LNCAP (cell line): Measurements from ENCODE around the gene EFR3B.

ENCODE experiments used
- TF ChIP-seq, protein P1 (sequence below): fragments of 450-650 bp; IDR thresholded peaks from 2 replicates; pipeline ENCODE4 v1.5.1; 2017; ENCODE audit warnings: mild to moderate bottlenecking

Gene EFR3B

GRCh38 chr2:25076749-25077148, 34.9 kb downstream of the EFR3B start:
- TF ChIP-seq, protein P1, sequence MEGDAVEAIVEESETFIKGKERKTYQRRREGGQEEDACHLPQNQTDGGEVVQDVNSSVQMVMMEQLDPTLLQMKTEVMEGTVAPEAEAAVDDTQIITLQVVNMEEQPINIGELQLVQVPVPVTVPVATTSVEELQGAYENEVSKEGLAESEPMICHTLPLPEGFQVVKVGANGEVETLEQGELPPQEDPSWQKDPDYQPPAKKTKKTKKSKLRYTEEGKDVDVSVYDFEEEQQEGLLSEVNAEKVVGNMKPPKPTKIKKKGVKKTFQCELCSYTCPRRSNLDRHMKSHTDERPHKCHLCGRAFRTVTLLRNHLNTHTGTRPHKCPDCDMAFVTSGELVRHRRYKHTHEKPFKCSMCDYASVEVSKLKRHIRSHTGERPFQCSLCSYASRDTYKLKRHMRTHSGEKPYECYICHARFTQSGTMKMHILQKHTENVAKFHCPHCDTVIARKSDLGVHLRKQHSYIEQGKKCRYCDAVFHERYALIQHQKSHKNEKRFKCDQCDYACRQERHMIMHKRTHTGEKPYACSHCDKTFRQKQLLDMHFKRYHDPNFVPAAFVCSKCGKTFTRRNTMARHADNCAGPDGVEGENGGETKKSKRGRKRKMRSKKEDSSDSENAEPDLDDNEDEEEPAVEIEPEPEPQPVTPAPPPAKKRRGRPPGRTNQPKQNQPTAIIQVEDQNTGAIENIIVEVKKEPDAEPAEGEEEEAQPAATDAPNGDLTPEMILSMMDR: no peak

- TF ChIP-seq, protein P1: no peak
Measured at GRCh38 chr2:25077789-25078169, 35.9 kb downstream of the EFR3B start.

DNA sequence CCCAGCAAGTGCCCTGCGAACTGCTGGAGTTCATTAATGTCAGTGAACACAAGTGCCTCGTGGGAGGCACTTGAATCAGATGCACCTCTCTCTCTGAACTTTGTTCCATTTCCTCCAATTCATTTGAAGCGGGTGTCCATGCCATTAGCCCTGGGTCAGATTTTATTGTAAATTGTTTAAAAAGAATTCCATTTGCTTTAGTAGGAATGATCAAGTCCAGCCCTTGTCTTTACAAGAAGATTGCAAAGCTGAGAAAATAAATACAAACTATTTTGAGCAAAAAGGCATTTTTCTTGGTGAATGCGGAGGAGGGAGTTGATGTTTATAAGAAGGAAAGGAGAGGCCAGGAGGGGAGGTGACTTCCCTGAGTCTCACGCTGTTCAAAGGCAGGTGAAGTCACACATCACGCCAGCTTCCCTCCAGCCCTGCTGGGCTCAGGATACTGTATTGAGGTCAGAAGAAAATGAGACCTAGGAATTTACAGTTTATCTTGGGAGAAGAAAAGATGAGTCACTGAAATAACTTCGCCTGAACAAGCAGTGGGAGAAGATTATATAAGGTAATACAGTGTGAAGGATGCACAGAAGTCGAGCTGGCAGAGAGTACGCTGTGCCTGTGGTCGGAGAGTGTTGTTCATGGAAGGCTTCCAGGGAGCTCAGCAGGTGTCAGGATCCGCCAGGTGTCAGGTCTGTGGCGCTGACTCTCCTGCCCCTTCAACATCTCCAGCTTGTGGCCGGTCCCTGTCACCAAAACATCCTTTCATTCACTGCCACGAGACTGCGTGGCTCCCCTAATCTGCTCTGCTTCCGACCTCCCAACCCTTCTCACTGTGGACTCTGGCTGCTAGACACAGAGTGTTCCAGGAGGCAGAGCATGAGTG, 36.5 kb downstream of the EFR3B start:
- TF ChIP-seq, protein P1: no peak; the same call in 1 of the 2 replicates

DNA sequence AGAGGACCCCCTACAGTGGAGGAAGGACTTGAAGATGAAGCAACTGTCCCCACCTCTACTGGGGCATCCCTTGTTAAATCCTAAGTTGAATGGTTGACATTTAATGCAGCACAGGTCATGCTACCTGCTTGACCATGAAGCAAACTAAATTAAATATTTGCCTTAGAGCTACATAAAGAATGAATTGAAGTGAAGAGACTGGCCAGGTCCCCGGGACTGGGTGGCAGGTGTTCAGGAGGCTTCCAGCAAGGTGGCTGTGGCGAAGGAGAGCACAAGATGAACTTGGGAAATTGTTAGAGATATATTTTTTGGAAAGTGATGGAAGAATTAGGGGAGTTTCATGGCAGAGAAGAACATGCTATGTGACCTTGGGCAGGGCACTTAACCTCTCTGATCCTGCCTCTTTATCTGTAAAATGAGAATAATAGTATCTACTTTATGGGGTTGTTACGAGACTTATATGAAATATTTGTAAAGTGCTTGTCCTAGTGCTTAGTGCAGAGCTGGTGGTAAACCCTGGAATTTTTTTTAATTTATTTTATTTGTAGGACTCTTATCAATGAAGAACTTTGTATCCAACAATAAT, 37.3 kb downstream of the EFR3B start:
- TF ChIP-seq, protein P1: no peak

DNA sequence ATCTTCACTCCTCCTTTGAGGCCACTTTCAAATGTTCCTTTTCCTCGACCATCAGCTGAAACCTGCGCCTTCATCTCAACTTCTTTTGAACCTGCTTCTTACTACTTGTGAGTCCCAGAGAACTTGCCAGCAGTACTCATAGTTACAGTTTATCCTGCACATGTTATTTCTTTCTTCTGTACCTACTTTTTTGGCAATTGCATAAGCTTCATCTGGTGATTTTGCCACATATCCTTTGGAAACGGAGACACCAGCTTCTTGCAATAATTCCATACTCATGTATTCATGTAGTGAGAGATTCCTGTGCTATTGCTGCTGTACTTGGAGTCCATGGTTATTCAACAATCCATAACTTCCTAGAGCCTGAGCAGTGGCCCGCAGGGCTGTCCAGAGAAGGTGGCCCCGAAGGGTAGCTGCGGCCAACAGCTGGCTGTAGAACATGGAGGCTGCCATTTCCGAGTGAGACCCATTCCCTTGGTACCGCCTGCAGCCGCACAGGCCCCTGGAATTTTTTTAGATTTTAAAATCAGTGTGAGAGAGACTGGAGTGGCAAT, 39.4 kb downstream of the EFR3B start:
- TF ChIP-seq, protein P1: no peak

DNA sequence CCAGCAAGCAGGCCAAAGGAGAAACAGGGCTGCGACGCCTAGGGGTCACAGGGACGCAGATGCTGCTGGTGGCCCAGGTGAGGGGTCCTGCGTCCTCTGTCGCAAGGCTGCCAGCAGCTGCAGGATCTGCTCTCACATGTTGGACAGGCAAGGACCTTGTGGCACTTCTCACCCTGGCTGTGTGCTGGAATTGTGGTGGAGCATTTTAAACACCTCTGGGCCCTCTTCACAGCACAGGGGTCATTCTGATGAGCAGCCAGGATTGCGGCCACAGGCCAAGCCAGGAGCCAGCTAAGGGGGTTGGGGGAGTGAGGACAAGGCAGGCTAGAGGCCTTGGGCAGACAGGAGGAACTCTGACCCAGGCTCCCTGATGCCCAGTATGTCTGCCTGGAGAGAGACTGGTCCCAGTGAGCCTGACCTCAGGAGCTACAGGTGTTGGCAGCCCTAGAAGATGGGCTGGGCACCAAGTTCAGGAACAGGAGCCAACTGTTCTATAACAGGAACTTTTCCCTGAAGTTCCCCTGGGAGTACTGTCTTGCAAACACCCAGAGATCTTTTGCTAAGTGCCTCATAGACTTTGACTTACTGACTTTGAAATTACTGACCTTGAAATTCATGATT, 40.2 kb downstream of the EFR3B start:
- TF ChIP-seq, protein P1: no peak

DNA sequence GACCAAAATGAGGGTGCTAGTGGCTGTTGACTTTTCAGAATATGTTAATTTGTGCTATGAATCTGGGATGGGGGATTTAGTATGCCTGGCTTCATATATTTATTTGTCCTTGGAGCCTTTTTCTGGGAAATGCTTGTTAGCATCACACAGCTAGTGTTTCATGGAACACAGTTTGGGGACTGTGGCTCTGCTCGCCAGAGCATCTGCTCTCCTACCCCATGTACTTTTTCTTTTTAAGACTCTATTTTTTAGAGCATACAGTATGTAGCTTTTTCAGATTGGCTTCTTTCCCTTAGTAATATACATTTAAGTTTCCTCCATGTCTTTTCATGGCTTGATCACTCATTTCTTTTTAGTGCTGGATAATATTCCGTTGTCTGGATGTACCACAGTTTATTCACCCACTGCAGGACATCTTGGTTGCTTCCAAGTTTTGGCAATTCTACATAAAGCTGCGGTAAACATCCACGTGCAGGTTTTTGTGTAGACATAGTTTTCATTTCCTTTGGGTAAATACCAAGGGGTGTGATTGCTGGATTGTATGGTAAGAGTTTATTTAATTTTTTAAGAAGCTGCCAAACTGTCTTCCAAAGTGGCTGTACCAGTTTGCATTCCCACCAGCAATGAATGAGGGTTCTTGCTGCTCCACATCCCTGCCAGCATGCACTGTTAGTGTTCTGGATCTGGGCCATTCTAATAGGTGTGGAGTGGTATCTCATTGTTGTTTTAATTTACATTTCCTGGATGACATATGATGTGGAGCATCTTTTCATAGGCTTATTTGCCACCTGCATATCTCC, 44.1 kb downstream of the EFR3B start:
- TF ChIP-seq, protein P1: no peak
